Measurements from ENCODE around the gene UBE2F. TPM values are rescaled to one million over a fixed set of nuclear protein-coding genes. Genes with fewer than 3 reads are reported as not detected.
"Not testable (repeated sequence)": the region's sequence is repeated elsewhere in the genome, so short reads cannot be mapped to it uniquely, and the experiment has no call there.

Gene UBE2F
- total RNA-seq, 1 donor from 2014 or later = 115 TPM

DNA sequence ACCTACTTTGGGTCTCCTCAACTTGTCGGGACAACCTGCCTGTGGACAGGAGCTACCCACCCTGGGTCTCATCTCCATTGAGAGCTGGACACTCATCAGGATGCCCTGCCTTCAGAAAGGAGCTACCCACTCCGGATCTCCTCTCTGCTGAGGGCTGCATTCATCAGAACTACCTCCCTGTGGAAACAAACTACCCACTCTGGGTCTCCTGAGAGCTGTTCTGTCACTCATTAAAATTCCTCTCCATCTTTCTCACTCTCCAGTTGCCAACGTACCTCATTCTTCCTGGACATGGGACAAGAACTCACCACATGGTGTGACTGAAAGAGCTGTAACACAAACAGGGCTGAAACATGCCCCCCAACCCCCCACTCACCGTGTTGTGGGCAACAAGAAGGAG, 22.5 kb upstream of the UBE2F start:
- no peak for DNase-seq (ENCODE audit: low spot score)

GRCh38 chr2:237946423-237946822, 20.4 kb upstream of the UBE2F start:
- DNase-seq (ENCODE audit: low spot score) = no peak

DNA sequence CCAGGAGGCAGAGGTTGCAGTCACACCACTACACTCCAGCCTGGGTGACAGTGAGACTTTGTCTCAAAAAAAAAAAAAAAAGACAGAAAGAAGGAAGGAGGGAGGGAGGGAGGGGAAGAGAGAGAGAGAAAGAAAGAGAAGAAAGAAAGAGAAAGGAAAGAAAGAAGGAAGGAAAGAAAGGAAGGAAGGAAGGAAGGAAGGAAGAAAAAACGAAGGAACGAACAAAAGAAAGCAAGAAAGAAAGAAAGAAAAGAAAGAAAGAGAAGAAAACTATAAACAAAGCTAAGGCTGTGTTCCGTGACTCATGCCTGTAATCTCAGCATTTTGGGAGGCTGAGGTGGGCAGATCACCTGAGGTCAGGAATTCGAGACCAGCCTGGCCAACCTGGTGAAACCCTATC, 15.5 kb upstream of the UBE2F start:
- not testable (repeated sequence) for DNase-seq (ENCODE audit: low spot score)

- DNase-seq (ENCODE audit: low spot score) = no peak
Measured at GRCh38 chr2:237951878-237952277, 14.9 kb upstream of the UBE2F start.

DNA sequence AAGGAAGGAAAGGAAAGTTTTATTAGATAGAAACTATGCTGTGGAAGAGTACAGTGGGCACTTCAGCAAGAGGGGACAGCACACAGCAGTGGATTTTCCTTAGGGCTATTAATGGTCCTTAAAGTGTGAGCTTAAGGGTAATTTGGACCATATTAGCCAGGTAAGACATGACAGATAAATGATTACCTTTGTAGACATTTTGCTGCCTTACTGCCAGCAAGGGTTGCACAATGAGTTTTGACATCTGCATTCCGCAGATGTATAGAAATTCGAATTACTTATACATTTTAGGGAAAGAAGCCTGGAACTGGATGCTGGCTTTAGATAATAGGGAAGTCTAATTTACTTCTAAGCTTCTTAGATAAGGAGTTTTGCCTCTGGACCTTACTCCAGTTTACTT, 14.0 kb upstream of the UBE2F start:
- no peak for DNase-seq (ENCODE audit: low spot score)

- no peak for DNase-seq (ENCODE audit: low spot score)
Measured at GRCh38 chr2:237955640-237956401, 11.0 kb upstream of the UBE2F start.

- no peak for DNase-seq (ENCODE audit: low spot score)
Measured at GRCh38 chr2:237956402-237956736, 10.4 kb upstream of the UBE2F start.

DNA sequence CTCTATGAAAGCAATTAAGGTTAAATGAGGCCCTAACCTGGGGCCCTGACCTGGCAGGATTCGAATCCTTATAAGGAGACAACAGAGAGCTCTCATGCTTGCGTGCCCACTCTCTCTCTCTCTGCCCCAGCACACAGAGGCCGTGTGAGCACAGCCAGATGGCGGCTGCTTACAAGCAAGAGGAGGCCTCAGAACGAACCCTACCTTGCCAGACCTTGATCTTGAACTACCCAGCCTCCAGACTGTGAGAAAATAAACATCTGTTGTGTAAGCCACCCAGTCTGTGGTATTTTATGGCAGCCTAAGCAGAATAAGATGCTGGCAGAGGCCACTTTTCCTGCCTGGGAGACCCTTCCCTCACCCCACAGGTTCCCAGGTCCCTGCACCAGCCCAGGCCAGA, 5.2 kb upstream of the UBE2F start:
- DNase-seq (ENCODE audit: low spot score) = no peak

DNA sequence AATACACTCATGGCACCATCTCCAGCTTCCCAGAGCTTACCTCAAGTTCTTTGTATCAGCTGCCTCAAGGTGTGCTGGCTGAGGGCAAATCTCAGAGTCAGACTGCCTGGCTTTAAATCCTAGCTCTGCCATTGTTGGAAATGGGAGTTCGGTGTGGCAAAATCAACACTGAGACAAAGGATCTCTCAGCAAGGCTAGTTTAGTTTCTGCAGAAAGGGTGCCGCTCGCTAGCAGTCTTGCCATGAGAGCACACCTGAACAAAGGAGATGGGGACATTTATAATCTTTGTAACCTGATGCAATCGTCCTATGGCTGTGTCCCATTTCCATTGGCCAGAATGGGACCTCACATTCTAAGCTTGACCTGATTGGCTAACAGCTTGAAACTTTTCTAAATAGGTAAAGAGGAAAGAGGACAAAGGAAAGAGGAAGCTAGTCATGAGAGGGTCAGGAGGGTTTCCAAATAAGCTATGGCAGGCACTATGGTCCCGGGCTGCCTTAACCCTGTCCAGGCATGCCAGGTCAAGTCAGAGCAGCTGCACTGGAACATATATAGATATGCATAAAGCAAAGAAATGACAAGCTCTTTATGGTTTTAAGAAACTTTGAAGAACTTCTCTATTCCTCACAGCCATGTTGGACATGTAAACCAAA, 4.3 kb upstream of the UBE2F start:
- no peak for DNase-seq (ENCODE audit: low spot score)

- not testable (repeated sequence) for DNase-seq (ENCODE audit: low spot score)
Measured at GRCh38 chr2:237963490-237963991, 3.3 kb upstream of the UBE2F start.

- DNase-seq (ENCODE audit: low spot score) = no peak
Measured at GRCh38 chr2:237964194-237964577, 2.6 kb upstream of the UBE2F start.

GRCh38 chr2:237964578-237965404, 2.0 kb upstream of the UBE2F start:
- DNase-seq (ENCODE audit: low spot score) = no peak

- DNase-seq (ENCODE audit: low spot score) = not testable (repeated sequence)
Measured at GRCh38 chr2:237965844-237966243, 970 bp upstream of the UBE2F start.

DNA sequence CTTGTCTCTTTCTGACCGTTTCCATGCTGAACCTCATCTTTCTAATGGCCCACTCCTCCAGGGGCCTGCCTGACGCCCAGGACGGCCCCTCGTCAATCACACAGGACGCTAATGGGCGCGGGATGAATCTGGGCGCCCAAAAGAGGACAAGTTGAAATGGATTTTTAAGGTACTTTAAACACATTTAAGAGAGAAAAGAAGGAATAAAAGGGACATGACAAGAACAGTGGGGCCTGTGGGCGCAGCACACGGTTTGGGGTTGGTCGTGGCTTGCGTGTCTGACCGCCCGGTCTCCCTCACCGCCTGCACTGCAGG, 607 bp upstream of the UBE2F start:
- DNase-seq (ENCODE audit: low spot score) = no peak

GRCh38 chr2:237967463-237967951, 693 bp downstream of the UBE2F start:
- DNase-seq (ENCODE audit: low spot score) = no peak

DNA sequence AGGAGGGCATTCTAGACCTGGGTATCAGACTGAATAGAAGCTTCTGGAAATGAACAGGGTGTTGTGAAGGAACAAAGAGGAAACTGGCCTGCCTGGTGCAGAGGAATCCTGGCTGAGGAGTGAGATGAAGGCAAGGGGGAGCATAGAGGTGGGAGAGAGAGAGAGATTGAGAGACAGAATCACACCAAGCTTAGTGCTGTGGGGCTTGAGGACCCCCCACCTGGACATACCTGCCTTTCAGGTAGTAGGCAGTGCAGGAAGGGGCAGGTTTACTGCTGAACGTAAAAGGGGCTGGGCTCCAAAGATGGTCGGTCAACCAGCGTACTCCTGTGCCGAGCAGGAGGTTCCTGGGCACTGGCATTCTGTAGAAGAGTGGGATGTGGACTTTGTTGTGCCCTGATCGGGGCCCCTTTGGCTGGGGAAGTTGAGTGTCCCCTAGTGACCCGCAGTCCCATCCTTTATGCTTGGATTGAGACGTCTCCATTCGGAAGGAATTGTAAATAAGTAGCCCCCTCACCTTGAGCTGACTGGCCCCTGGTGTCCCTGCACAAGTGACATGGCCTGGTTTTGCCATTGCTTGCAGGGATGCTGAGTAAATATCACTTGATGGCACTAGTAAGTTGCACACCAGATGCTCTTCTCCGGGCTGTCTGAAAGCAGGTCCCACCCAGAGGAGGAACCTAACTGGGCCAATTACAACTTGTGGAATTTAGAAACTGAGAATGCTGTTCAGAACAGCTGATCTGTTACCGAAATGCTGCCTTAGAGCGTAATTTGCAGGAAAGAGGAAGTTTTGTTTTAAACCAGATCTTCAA, 1.4 kb downstream of the UBE2F start:
- DNase-seq (ENCODE audit: low spot score) = peak; percentile 94

DNA sequence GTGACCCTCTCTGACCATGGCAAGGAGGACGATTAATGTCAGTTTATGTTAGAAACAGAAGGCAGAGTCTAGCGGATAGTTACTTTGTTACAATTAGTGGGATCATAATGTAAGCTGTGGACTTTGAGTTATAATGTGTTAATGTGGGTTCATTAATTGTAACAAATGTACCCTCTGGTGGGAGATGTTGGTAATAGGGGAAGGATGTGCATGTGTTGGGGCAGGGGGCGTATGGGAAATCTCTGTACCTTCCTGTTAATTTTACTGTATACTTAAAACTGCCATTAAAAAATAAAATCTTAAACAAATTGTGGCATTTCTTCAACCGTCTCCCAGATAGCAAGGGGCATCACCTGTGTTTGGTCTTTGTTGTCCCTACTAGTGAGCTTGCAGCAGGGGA, 4.8 kb downstream of the UBE2F start:
- DNase-seq (ENCODE audit: low spot score) = no peak

GRCh38 chr2:237972211-237972610, 5.4 kb downstream of the UBE2F start:
- no peak for DNase-seq (ENCODE audit: low spot score)

GRCh38 chr2:237972936-237973335, 6.1 kb downstream of the UBE2F start:
- DNase-seq (ENCODE audit: low spot score) = no peak

DNA sequence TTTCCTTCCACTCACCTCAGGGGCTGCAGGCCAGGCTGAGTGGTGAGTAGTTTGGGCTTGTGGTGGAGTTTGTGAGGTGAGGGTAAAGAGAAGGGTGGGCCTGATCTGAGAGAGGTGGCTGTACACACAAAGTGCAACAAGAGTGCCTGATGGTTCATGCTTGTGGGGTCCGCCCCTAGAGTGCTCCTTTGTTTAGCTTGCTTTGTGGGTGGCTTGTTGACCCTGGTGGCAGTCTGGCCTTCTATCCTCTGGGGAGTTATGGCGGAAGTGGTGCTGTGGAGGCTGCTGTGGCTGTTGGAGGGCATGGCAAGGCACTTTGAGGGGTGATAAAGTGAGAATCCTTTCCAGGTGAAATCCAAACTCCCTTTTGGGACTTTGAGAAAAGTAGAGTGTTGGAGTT, 10.6 kb downstream of the UBE2F start:
- no peak for DNase-seq (ENCODE audit: low spot score)

GRCh38 chr2:237978058-237978712, 11.4 kb downstream of the UBE2F start:
- DNase-seq (ENCODE audit: low spot score) = peak; percentile 32

All from umbilical cord (tissue), 2 donors.